Measurements from ENCODE around the gene GDPGP1. TPM values are rescaled to one million over a fixed set of nuclear protein-coding genes. Genes with fewer than 3 reads are reported as not detected.

GDPGP1 gene
- total and polyA plus RNA-seq, 9 of the 15 experiments (the other 6 are each of a cell fraction or from before 2014, with no cell fraction given): 0.78 to 6.1 (median 2.8) TPM

GRCh38 chr15:90210593-90210992 is 23.4 kb upstream of the GDPGP1 start:
- H2AFZ ChIP-seq (ENCODE audit: low read depth, low read length): no peak overlapping the region
- peaks cover 73% of the 10 kb centered on the region; the same call in 2 of the 3 replicates for H3K36me3 ChIP-seq (ENCODE audit: control insufficient read depth, insufficient read depth, low read length)
- 78% methylated on average over 8 of the region's 8 CpGs for WGBS (ENCODE audit: insufficient coverage, low coverage, missing lambda C conversion rate)
- no peak overlapping the region; a peak in 2 of 4 replicates for H3K9ac ChIP-seq (ENCODE audit: insufficient read depth in 1 of 2, low read depth in 2 of 2, low read length in 2 of 2)
- no peak overlapping the region for H3K27ac ChIP-seq (ENCODE audit: extremely low read depth, low read depth, low read length)
- ChIA-PET POLR2A (no interaction called here), CTCF (ENCODE audit: low intra/inter-chr PET ratio) (no interaction called here)
- H3K4me3 ChIP-seq: no peak overlapping the region
- H3K79me2 ChIP-seq (ENCODE audit: control insufficient read depth, insufficient read depth, low read length): peaks cover 76% of the 10 kb centered on the region
- no peaks in the 10 kb centered on the region; the same call in none of the 2 replicates for H4K20me1 ChIP-seq (replicated peaks; ENCODE audit: control insufficient read depth, insufficient read depth, low read length)
- no peak for FAIRE-seq
- in situ Hi-C loops (cut with MboI): no loop called here
- no peaks in the 10 kb centered on the region for H3K9me1 ChIP-seq (ENCODE audit: control insufficient read depth, insufficient read depth, low read length)
- intact Hi-C loops (cut with micrococcal nuclease): no loop called here
- H3K4me1 ChIP-seq (replicated peaks in 1 of 2; ENCODE audit: control insufficient read depth in 2 of 2, insufficient read depth in 2 of 2, low read length in 2 of 2): peaks cover 10 to 39% of the 10 kb centered on the region in 2 experiments; a peak in 4 of 5 replicates
- no peaks in the 10 kb centered on the region for H3K9me3 ChIP-seq (replicated peaks; ENCODE audit: control insufficient read depth, insufficient read depth, low read depth, low read length)
- TF ChIP-seq ZNF785 (CRISPR knock-in tag; IDR thresholded peaks at IDR 0.05): no peak
- no peak for TF ChIP-seq HMG20A (CRISPR knock-in tag; conservative IDR thresholded peaks at IDR 0.05)
- TF ChIP-seq MAZ (CRISPR knock-in tag; conservative IDR thresholded peaks at IDR 0.05 in 1 of 2, IDR thresholded peaks at IDR 0.05 in 1 of 2): no peak
- no peak for TF ChIP-seq PRPF4 (IDR thresholded peaks at IDR 0.05; ENCODE audit: insufficient read depth, low read depth, low read length, poor library complexity, severe bottlenecking)
- TF ChIP-seq LEF1 (IDR thresholded peaks at IDR 0.05): no peak
- TF ChIP-seq CXXC5 (CRISPR knock-in tag; IDR thresholded peaks at IDR 0.05): no peak
- TF ChIP-seq ZNF75A (CRISPR knock-in tag; IDR thresholded peaks at IDR 0.05): no peak
- TF ChIP-seq OTX1 (CRISPR knock-in tag; IDR thresholded peaks at IDR 0.05): no peak
- TF ChIP-seq BMI1 (IDR thresholded peaks at IDR 0.05; ENCODE audit: low read length): no peak
- no peak for TF ChIP-seq MAFK (IDR thresholded peaks at IDR 0.05; ENCODE audit: low read length)
- no peak for TF ChIP-seq ADNP (tag; IDR thresholded peaks at IDR 0.05)
- TF ChIP-seq EP400 (IDR thresholded peaks at IDR 0.05): no peak
- TF ChIP-seq, protein P1, sequence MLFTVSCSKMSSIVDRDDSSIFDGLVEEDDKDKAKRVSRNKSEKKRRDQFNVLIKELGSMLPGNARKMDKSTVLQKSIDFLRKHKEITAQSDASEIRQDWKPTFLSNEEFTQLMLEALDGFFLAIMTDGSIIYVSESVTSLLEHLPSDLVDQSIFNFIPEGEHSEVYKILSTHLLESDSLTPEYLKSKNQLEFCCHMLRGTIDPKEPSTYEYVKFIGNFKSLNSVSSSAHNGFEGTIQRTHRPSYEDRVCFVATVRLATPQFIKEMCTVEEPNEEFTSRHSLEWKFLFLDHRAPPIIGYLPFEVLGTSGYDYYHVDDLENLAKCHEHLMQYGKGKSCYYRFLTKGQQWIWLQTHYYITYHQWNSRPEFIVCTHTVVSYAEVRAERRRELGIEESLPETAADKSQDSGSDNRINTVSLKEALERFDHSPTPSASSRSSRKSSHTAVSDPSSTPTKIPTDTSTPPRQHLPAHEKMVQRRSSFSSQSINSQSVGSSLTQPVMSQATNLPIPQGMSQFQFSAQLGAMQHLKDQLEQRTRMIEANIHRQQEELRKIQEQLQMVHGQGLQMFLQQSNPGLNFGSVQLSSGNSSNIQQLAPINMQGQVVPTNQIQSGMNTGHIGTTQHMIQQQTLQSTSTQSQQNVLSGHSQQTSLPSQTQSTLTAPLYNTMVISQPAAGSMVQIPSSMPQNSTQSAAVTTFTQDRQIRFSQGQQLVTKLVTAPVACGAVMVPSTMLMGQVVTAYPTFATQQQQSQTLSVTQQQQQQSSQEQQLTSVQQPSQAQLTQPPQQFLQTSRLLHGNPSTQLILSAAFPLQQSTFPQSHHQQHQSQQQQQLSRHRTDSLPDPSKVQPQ (CRISPR knock-in tag; IDR thresholded peaks at IDR 0.05; ENCODE audit: borderline replicate concordance): no peak
- TF ChIP-seq PRMT5 (CRISPR knock-in tag; IDR thresholded peaks at IDR 0.05): no peak
- no peak for TF ChIP-seq HEY1 (CRISPR knock-in tag; IDR thresholded peaks at IDR 0.05; ENCODE audit: borderline replicate concordance)
- no peak for ATAC-seq
- no TSS peak for BruUV-seq (replicated peaks)
- H3K4me2 ChIP-seq (ENCODE audit: insufficient read depth, low read length): no peak overlapping the region
- no peaks in the 10 kb centered on the region for H3K27me3 ChIP-seq (ENCODE audit: control insufficient read depth in 2 of 2, insufficient read depth in 2 of 2, low read length in 2 of 2)
- no peak for DNase-seq (ENCODE audit: extremely low read depth in 1 of 4, low spot score in 3 of 4)

Measured in K562 (cell line).